ENCODE data around the gene ELP6.

Gene ELP6

GRCh38 chr3:47456984-47457383 lies 56.5 kb downstream of the ELP6 start:
- no peak for DNase-seq

- DNase-seq, result no peak
Observed at GRCh38 chr3:47455806-47456452, 57.6 kb downstream of the ELP6 start.

- DNase-seq, result no peak
Observed at GRCh38 chr3:47452453-47453215, 60.9 kb downstream of the ELP6 start.

All from OCI-M1 (cell line).